HUDEP-2 (cell line): ENCODE results near the gene SFI1.

Experiments
- DNase-seq, 76 experiments: peaks; one replicate each; lab custom pipeline; 2025; ENCODE audit not compliant: unreplicated experiment in 76 of 76; lab: John Stamatoyannopoulos, UW

The SFI1 gene

GRCh38 chr22:31661851-31662667 is 165.7 kb downstream of the SFI1 start, which contains the start of gene PISD:
PISD (minus strand) TSS chr22:31662215; CDS start chr22:31662208, 7 bp downstream.
- peak in 75 of 76 experiments; percentile 41 to 95 (median 89) for DNase-seq

GRCh38 chr22:31662668-31663037 is 166.3 kb downstream of the SFI1 start:
- DNase-seq, result no peak
